ENCODE measurements around the gene PMEPA1. TPM values are rescaled to one million over a fixed set of nuclear protein-coding genes. Genes with fewer than 3 reads are reported as not detected.

Gene PMEPA1
- total RNA-seq, 1 experiment from 2014 or later = 163 TPM

- no peak for DNase-seq
- H4K20me1 ChIP-seq (ENCODE audit: insufficient read depth) = peaks cover 100% of the 10 kb centered on the region
- H3K4me3 ChIP-seq = no peak overlapping the region
- H3K27me3 ChIP-seq (ENCODE audit: insufficient read depth, low read depth) = no peaks in the 10 kb centered on the region
- POLR2A ChIA-PET (ENCODE audit: unreplicated experiment) = no interaction called here
- H3K9me3 ChIP-seq (ENCODE audit: insufficient read depth, low read depth) = no peaks in the 10 kb centered on the region
- H3K27ac ChIP-seq = no peak overlapping the region
- peaks cover 56% of the 10 kb centered on the region for H3K36me3 ChIP-seq (ENCODE audit: low read depth)
- peaks cover 100% of the 10 kb centered on the region for H3K79me2 ChIP-seq (ENCODE audit: low read depth)
- TF ChIP-seq CTCF (conservative IDR thresholded peaks at IDR 0.05) (no peak), EZH2 (IDR thresholded peaks at IDR 0.05; ENCODE audit: low read depth) (no peak)
- intact Hi-C loops (cut with micrococcal nuclease; ENCODE audit: unreplicated experiment) = no loop called here
- CTCF ChIA-PET = no interaction called here
- no peak overlapping the region for H2AFZ ChIP-seq
- no peak overlapping the region for H3K4me2 ChIP-seq
- peaks cover 71% of the 10 kb centered on the region for H3F3A ChIP-seq (ENCODE audit: insufficient read depth, low read depth)
- peaks cover 47% of the 10 kb centered on the region for H3K4me1 ChIP-seq (replicated peaks; ENCODE audit: insufficient read depth)
- no peaks in the 10 kb centered on the region for H3K9me2 ChIP-seq (ENCODE audit: insufficient read depth)
- no TSS peak for BruUV-seq (replicated peaks)
Measured at GRCh38 chr20:57676589-57677583, 32.9 kb downstream of the PMEPA1 start.

GRCh38 chr20:57675773-57676172 is 34.0 kb downstream of the PMEPA1 start:
- Histone ChIP-seq H3K9me3 (ENCODE audit: insufficient read depth, low read depth) (no peaks in the 10 kb centered on the region), H3F3A (ENCODE audit: insufficient read depth, low read depth) (peaks cover 64% of the 10 kb centered on the region), H3K36me3 (ENCODE audit: low read depth) (peaks cover 48% of the 10 kb centered on the region), H3K79me2 (ENCODE audit: low read depth) (peaks cover 100% of the 10 kb centered on the region), H3K4me1 (replicated peaks; ENCODE audit: insufficient read depth) (peaks cover 37% of the 10 kb centered on the region), H3K27me3 (ENCODE audit: insufficient read depth, low read depth) (no peaks in the 10 kb centered on the region), H3K27ac (peak overlapping the region; percentile 7; the same call in 1 of the 2 replicates), H4K20me1 (ENCODE audit: insufficient read depth) (peaks cover 100% of the 10 kb centered on the region), H3K9me2 (ENCODE audit: insufficient read depth) (no peaks in the 10 kb centered on the region), H2AFZ (no peak overlapping the region), H3K4me2 (no peak overlapping the region), H3K4me3 (no peak overlapping the region)
- ChIA-PET POLR2A (ENCODE audit: unreplicated experiment) (no interaction called here), CTCF (no interaction called here)
- DNase-seq = no peak
- no TSS peak for BruUV-seq (replicated peaks)
- TF ChIP-seq CTCF (conservative IDR thresholded peaks at IDR 0.05) (no peak), EZH2 (IDR thresholded peaks at IDR 0.05; ENCODE audit: low read depth) (no peak)
- intact Hi-C loops (cut with micrococcal nuclease; ENCODE audit: unreplicated experiment) = no loop called here

GRCh38 chr20:57672953-57673575 is 36.8 kb downstream of the PMEPA1 start:
- no TSS peak for BruUV-seq (replicated peaks)
- no peak for DNase-seq
- Histone ChIP-seq H3K27ac (no peak overlapping the region), H3K27me3 (ENCODE audit: insufficient read depth, low read depth) (no peaks in the 10 kb centered on the region), H4K20me1 (ENCODE audit: insufficient read depth) (peaks cover 99% of the 10 kb centered on the region), H3F3A (ENCODE audit: insufficient read depth, low read depth) (peaks cover 42% of the 10 kb centered on the region; the same call in 1 of the 2 replicates), H3K9me3 (ENCODE audit: insufficient read depth, low read depth) (no peaks in the 10 kb centered on the region), H3K4me2 (no peak overlapping the region), H3K36me3 (ENCODE audit: low read depth) (peaks cover 30% of the 10 kb centered on the region), H3K79me2 (ENCODE audit: low read depth) (peaks cover 99% of the 10 kb centered on the region), H3K4me1 (replicated peaks; ENCODE audit: insufficient read depth) (peaks cover 13% of the 10 kb centered on the region; the same call in 1 of the 2 replicates), H3K4me3 (no peak overlapping the region), H2AFZ (no peak overlapping the region), H3K9me2 (ENCODE audit: insufficient read depth) (no peaks in the 10 kb centered on the region)
- ChIA-PET POLR2A (ENCODE audit: unreplicated experiment) (no interaction called here), CTCF (no interaction called here)
- TF ChIP-seq CTCF (conservative IDR thresholded peaks at IDR 0.05) = no peak
- no peak for TF ChIP-seq EZH2 (IDR thresholded peaks at IDR 0.05; ENCODE audit: low read depth)
- intact Hi-C loops (cut with micrococcal nuclease; ENCODE audit: unreplicated experiment) = no loop called here
